Measurements from ENCODE around the gene ZNF618. TPM values are rescaled to one million over a fixed set of nuclear protein-coding genes. Genes with fewer than 3 reads are reported as not detected.

Gene ZNF618
- polyA plus RNA-seq, 1 of the 3 experiments (the other 2 are of a cell fraction): 6.2 TPM

DNA sequence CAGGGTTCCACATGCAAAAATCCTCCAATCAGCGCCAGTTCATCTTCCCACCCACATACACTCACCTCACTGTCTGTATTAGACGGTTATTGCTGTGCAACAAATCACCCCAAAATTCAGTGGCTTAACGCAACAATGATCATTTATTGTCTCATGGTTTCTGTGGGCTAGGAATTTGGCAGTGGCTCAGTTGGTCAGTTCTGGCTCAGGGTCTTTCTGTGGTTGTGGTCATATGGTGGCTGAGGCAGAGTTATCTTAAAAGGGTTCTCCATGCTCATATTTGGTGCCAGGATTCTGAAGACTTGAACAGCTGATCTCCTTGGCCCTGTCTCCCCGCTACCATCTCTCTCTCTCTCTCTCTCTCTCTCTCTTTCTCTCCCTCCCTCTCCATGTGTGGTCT, 12.9 kb downstream of the ZNF618 start:
- H4K20me1 ChIP-seq (ENCODE audit: insufficient read depth): peaks cover 26% of the 10 kb centered on the region
- H3K79me2 ChIP-seq (ENCODE audit: insufficient read depth): peaks cover 83% of the 10 kb centered on the region
- H3K36me3 ChIP-seq (replicated peaks in 1 of 2; ENCODE audit: control insufficient read depth in 1 of 2, insufficient read depth in 2 of 2, low read length in 1 of 2): peaks cover 15 to 33% of the 10 kb centered on the region in 2 experiments
- H3K4me3 ChIP-seq (ENCODE audit: low read depth in 2 of 2, low read length in 1 of 2): no peak overlapping the region
- no peak overlapping the region for H3K27ac ChIP-seq (ENCODE audit: low read depth in 2 of 2, low read length in 1 of 2)
- H3K4me2 ChIP-seq: no peak overlapping the region
- ChIA-PET POLR2A (no interaction called here), CTCF (interaction anchor here (1.7 kb wide), 1 partner anchor 12 kb away, joined by 8 read pairs; no protein-coding TSS in a partner anchor)
- no peaks in the 10 kb centered on the region for H3K9me2 ChIP-seq
- 100% methylated on average over 4 of the region's 4 CpGs for WGBS (ENCODE audit: low lambda C conversion rate)
- no peaks in the 10 kb centered on the region for H3K27me3 ChIP-seq (ENCODE audit: insufficient read depth)
- no peak for TF ChIP-seq NRF1 (IDR thresholded peaks at IDR 0.05; ENCODE audit: low read depth, low read length)
- TF ChIP-seq, protein P1, sequence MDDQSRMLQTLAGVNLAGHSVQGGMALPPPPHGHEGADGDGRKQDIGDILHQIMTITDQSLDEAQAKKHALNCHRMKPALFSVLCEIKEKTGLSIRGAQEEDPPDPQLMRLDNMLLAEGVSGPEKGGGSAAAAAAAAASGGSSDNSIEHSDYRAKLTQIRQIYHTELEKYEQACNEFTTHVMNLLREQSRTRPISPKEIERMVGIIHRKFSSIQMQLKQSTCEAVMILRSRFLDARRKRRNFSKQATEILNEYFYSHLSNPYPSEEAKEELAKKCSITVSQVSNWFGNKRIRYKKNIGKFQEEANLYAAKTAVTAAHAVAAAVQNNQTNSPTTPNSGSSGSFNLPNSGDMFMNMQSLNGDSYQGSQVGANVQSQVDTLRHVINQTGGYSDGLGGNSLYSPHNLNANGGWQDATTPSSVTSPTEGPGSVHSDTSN (IDR thresholded peaks at IDR 0.05): no peak
- TF ChIP-seq EZH2phosphoT487 (IDR thresholded peaks at IDR 0.05; ENCODE audit: borderline replicate concordance, low read depth): no peak
- TF ChIP-seq, protein P2, sequence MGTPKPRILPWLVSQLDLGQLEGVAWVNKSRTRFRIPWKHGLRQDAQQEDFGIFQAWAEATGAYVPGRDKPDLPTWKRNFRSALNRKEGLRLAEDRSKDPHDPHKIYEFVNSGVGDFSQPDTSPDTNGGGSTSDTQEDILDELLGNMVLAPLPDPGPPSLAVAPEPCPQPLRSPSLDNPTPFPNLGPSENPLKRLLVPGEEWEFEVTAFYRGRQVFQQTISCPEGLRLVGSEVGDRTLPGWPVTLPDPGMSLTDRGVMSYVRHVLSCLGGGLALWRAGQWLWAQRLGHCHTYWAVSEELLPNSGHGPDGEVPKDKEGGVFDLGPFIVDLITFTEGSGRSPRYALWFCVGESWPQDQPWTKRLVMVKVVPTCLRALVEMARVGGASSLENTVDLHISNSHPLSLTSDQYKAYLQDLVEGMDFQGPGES (IDR thresholded peaks at IDR 0.05; ENCODE audit: low read depth, low read length): no peak
- TF ChIP-seq FOXM1 (IDR thresholded peaks at IDR 0.05; ENCODE audit: low read depth): no peak
- TF ChIP-seq, protein P3, sequence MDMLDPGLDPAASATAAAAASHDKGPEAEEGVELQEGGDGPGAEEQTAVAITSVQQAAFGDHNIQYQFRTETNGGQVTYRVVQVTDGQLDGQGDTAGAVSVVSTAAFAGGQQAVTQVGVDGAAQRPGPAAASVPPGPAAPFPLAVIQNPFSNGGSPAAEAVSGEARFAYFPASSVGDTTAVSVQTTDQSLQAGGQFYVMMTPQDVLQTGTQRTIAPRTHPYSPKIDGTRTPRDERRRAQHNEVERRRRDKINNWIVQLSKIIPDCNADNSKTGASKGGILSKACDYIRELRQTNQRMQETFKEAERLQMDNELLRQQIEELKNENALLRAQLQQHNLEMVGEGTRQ (IDR thresholded peaks at IDR 0.05; ENCODE audit: borderline replicate concordance, low read depth, low read length): no peak
- TF ChIP-seq RCOR1 (IDR thresholded peaks at IDR 0.05; ENCODE audit: low read length): no peak
- TF ChIP-seq POLR2AphosphoS5 (IDR thresholded peaks at IDR 0.05; ENCODE audit: low read depth, low read length): no peak
- TF ChIP-seq TAF1 (IDR thresholded peaks at IDR 0.05; ENCODE audit: borderline replicate concordance, low read depth, low read length): no peak
- TF ChIP-seq TCF12 (IDR thresholded peaks at IDR 0.05): no peak
- TF ChIP-seq, protein P4, sequence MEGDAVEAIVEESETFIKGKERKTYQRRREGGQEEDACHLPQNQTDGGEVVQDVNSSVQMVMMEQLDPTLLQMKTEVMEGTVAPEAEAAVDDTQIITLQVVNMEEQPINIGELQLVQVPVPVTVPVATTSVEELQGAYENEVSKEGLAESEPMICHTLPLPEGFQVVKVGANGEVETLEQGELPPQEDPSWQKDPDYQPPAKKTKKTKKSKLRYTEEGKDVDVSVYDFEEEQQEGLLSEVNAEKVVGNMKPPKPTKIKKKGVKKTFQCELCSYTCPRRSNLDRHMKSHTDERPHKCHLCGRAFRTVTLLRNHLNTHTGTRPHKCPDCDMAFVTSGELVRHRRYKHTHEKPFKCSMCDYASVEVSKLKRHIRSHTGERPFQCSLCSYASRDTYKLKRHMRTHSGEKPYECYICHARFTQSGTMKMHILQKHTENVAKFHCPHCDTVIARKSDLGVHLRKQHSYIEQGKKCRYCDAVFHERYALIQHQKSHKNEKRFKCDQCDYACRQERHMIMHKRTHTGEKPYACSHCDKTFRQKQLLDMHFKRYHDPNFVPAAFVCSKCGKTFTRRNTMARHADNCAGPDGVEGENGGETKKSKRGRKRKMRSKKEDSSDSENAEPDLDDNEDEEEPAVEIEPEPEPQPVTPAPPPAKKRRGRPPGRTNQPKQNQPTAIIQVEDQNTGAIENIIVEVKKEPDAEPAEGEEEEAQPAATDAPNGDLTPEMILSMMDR (IDR thresholded peaks at IDR 0.05): no peak
- TF ChIP-seq ELF1 (IDR thresholded peaks at IDR 0.05): no peak
- TF ChIP-seq RFX5 (IDR thresholded peaks at IDR 0.05; ENCODE audit: low read length): no peak
- no peak for TF ChIP-seq SMC3 (IDR thresholded peaks at IDR 0.05; ENCODE audit: low read depth, low read length)
- no peak for TF ChIP-seq TEAD4 (IDR thresholded peaks at IDR 0.05; ENCODE audit: borderline replicate concordance, insufficient read depth)
- H3K9me3 ChIP-seq: 0 out of 2 replicates have a peak, but pooled peaks cover 13% of the 10 kb centered on the region
- no peak for DNase-seq
- H2AFZ ChIP-seq (ENCODE audit: low read depth): no peak overlapping the region
- no peak overlapping the region for H3K9ac ChIP-seq
- peaks cover 8% of the 10 kb centered on the region for H3F3A ChIP-seq (replicated peaks; ENCODE audit: insufficient read depth)
- peaks cover 0 to 9% of the 10 kb centered on the region in 2 experiments; a peak in 2 of 4 replicates for H3K4me1 ChIP-seq (ENCODE audit: control insufficient read depth in 1 of 2, insufficient read depth in 2 of 2, low read depth in 1 of 2, low read length in 1 of 2)
